Measurements from ENCODE around the gene PRC1.

Gene PRC1

DNA sequence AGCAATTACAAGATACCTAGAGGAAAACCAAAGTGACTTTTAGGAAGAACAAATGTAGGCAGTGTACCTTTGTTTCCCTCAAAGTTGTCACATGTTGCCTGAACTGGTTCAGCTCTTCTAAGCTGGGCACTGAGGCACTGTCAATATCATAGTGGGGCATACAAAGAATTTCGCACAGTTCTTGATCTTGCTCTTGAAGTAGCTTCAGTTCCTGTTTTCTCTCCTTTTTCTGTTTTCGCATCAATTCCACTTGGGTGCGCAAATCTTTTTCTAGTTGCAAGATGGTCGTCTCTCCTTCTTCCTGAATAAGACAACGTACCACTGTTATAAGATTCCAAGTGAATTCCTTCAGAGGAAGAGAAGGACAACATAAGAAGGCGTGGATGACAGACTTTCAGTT, 12.7 kb downstream of the PRC1 start:
- no peak overlapping the region for H3K9ac ChIP-seq (ENCODE audit: low read length)
- H3K27me3 ChIP-seq (ENCODE audit: insufficient read depth, low read length, poor library complexity): no peaks in the 10 kb centered on the region
- no peak overlapping the region for H2BK15ac ChIP-seq (replicated peaks; ENCODE audit: low read depth)
- no peak overlapping the region for H3K23ac ChIP-seq (ENCODE audit: low read length)
- no peaks in the 10 kb centered on the region for H3K4me1 ChIP-seq (ENCODE audit: control insufficient read depth, low read depth, low read length)
- H2BK120ac ChIP-seq (ENCODE audit: low read depth, low read length): no peak overlapping the region
- no peak overlapping the region for H3K18ac ChIP-seq (ENCODE audit: low read length)
- no peak overlapping the region for H4K5ac ChIP-seq (ENCODE audit: low read length)
- H3K56ac ChIP-seq (ENCODE audit: low read length): no peak overlapping the region
- WGBS (ENCODE audit: extremely low coverage, insufficient coverage, low lambda C conversion rate): no CpG with 5 or more reads among the region's 6 CpGs
- H2BK5ac ChIP-seq (ENCODE audit: low read length): no peak overlapping the region
- H3K79me2 ChIP-seq (ENCODE audit: control insufficient read depth, insufficient read depth, low read length): peaks cover 20% of the 10 kb centered on the region
- H3K36me3 ChIP-seq (ENCODE audit: control insufficient read depth, insufficient read depth, low read length): peaks cover 26% of the 10 kb centered on the region
- peaks cover 10% of the 10 kb centered on the region for H3K79me1 ChIP-seq (ENCODE audit: low read length)
- H3K4me3 ChIP-seq (ENCODE audit: low read length): no peak overlapping the region
- no peak overlapping the region for H4K8ac ChIP-seq (ENCODE audit: low read depth, low read length)
- H3K4ac ChIP-seq (ENCODE audit: low read depth, low read length): no peak overlapping the region
- H3K27ac ChIP-seq (ENCODE audit: low read depth, low read length): no peak overlapping the region
- H2AK5ac ChIP-seq (ENCODE audit: low read length): no peak overlapping the region
- H3K4me2 ChIP-seq (ENCODE audit: low read length): no peak overlapping the region
- no peak for DNase-seq

DNA sequence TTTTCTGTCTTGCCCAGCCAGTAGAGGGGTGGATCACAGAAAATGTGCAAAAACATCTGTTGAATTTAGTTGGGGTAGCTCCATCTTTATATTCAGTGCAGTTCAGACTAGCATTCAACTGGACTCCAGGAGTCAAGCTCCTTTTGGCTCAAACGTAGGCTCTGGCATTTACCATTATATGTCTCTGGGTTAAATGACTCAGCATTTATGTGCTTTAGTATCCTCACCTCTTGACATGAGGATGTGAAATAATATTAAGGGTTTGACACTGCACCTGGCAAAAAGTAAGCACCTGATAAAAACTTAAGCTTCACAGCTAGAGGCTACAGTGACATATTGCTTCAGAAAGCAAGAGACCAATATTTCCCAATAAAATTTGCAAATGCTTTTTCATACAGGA, 14.8 kb downstream of the PRC1 start:
- no peak overlapping the region for H3K9ac ChIP-seq (ENCODE audit: low read length)
- H3K4me3 ChIP-seq (ENCODE audit: low read length): no peak overlapping the region
- DNase-seq: no peak
- H3K56ac ChIP-seq (ENCODE audit: low read length): no peak overlapping the region
- no peaks in the 10 kb centered on the region for H3K27me3 ChIP-seq (ENCODE audit: insufficient read depth, low read length, poor library complexity)
- H3K36me3 ChIP-seq (ENCODE audit: control insufficient read depth, insufficient read depth, low read length): peaks cover 29% of the 10 kb centered on the region
- H3K18ac ChIP-seq (ENCODE audit: low read length): no peak overlapping the region
- H3K4ac ChIP-seq (ENCODE audit: low read depth, low read length): no peak overlapping the region
- H3K4me2 ChIP-seq (ENCODE audit: low read length): no peak overlapping the region
- H3K4me1 ChIP-seq (ENCODE audit: control insufficient read depth, low read depth, low read length): no peaks in the 10 kb centered on the region
- peaks cover 5% of the 10 kb centered on the region for H3K79me2 ChIP-seq (ENCODE audit: control insufficient read depth, insufficient read depth, low read length)
- H3K79me1 ChIP-seq (ENCODE audit: low read length): peaks cover 7% of the 10 kb centered on the region
- H2BK15ac ChIP-seq (replicated peaks; ENCODE audit: low read depth): no peak overlapping the region
- H3K27ac ChIP-seq (ENCODE audit: low read depth, low read length): no peak overlapping the region
- no peak overlapping the region for H2BK120ac ChIP-seq (ENCODE audit: low read depth, low read length)
- no peak overlapping the region for H4K8ac ChIP-seq (ENCODE audit: low read depth, low read length)
- H3K23ac ChIP-seq (ENCODE audit: low read length): no peak overlapping the region
- no peak overlapping the region for H4K5ac ChIP-seq (ENCODE audit: low read length)
- WGBS (ENCODE audit: extremely low coverage, insufficient coverage, low lambda C conversion rate): no CpG with 5 or more reads among the region's 1 CpG
- H2AK5ac ChIP-seq (ENCODE audit: low read length): no peak overlapping the region
- no peak overlapping the region for H2BK5ac ChIP-seq (ENCODE audit: low read length)

GRCh38 chr15:90974216-90974615, 20.1 kb downstream of the PRC1 start:
- H3K4me3 ChIP-seq (ENCODE audit: low read length): no peak overlapping the region
- H3K23ac ChIP-seq (ENCODE audit: low read length): no peak overlapping the region
- no peak overlapping the region for H3K4me2 ChIP-seq (ENCODE audit: low read length)
- H3K4ac ChIP-seq (ENCODE audit: low read depth, low read length): no peak overlapping the region
- H2AK5ac ChIP-seq (ENCODE audit: low read length): no peak overlapping the region
- no peak overlapping the region for H2BK120ac ChIP-seq (ENCODE audit: low read depth, low read length)
- no peak overlapping the region for H3K9ac ChIP-seq (ENCODE audit: low read length)
- H3K79me2 ChIP-seq (ENCODE audit: control insufficient read depth, insufficient read depth, low read length): no peaks in the 10 kb centered on the region
- H2BK5ac ChIP-seq (ENCODE audit: low read length): no peak overlapping the region
- H3K79me1 ChIP-seq (ENCODE audit: low read length): no peaks in the 10 kb centered on the region
- H4K8ac ChIP-seq (ENCODE audit: low read depth, low read length): no peak overlapping the region
- peaks cover 26% of the 10 kb centered on the region for H3K36me3 ChIP-seq (ENCODE audit: control insufficient read depth, insufficient read depth, low read length)
- no peak overlapping the region for H2BK15ac ChIP-seq (replicated peaks; ENCODE audit: low read depth)
- DNase-seq: no peak
- H4K5ac ChIP-seq (ENCODE audit: low read length): no peak overlapping the region
- H3K18ac ChIP-seq (ENCODE audit: low read length): no peak overlapping the region
- no peak overlapping the region for H3K56ac ChIP-seq (ENCODE audit: low read length)
- no CpG with 5 or more reads among the region's 21 CpGs for WGBS (ENCODE audit: extremely low coverage, insufficient coverage, low lambda C conversion rate)
- no peak overlapping the region for H3K27ac ChIP-seq (ENCODE audit: low read depth, low read length)
- no peaks in the 10 kb centered on the region for H3K27me3 ChIP-seq (ENCODE audit: insufficient read depth, low read length, poor library complexity)
- no peaks in the 10 kb centered on the region for H3K4me1 ChIP-seq (ENCODE audit: control insufficient read depth, low read depth, low read length)

DNA sequence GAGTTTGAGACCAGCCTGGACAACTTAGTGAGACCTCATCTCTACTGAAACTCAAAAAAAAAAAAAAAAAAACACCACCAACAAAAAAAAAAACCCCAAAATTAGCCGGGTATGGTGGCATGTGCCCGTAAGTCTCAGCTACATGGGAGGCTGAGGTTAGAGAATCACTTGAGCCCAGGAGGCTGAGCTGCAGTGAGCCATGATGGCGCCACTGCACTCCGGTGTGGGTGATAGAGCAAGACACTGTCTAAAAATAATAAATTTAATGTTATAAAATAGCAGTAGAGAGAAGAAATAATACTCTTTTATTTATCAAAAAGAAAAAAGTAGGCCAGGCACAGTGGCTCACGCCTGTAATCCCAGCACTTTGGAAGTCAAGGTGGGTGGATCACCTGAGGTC, 22.2 kb downstream of the PRC1 start:
- Histone ChIP-seq H4K8ac (ENCODE audit: low read depth, low read length) (no peak overlapping the region), H3K27ac (ENCODE audit: low read depth, low read length) (no peak overlapping the region), H3K18ac (ENCODE audit: low read length) (no peak overlapping the region), H3K56ac (ENCODE audit: low read length) (no peak overlapping the region), H3K79me2 (ENCODE audit: control insufficient read depth, insufficient read depth, low read length) (no peaks in the 10 kb centered on the region), H3K79me1 (ENCODE audit: low read length) (no peaks in the 10 kb centered on the region), H2AK5ac (ENCODE audit: low read length) (no peak overlapping the region), H3K4ac (ENCODE audit: low read depth, low read length) (no peak overlapping the region), H3K36me3 (ENCODE audit: control insufficient read depth, insufficient read depth, low read length) (peaks cover 30% of the 10 kb centered on the region), H2BK15ac (replicated peaks; ENCODE audit: low read depth) (no peak overlapping the region), H3K4me1 (ENCODE audit: control insufficient read depth, low read depth, low read length) (no peaks in the 10 kb centered on the region), H3K4me3 (ENCODE audit: low read length) (no peak overlapping the region), H3K27me3 (ENCODE audit: insufficient read depth, low read length, poor library complexity) (no peaks in the 10 kb centered on the region), H3K9ac (ENCODE audit: low read length) (no peak overlapping the region), H3K23ac (ENCODE audit: low read length) (no peak overlapping the region), H2BK5ac (ENCODE audit: low read length) (no peak overlapping the region), H3K4me2 (ENCODE audit: low read length) (no peak overlapping the region), H4K5ac (ENCODE audit: low read length) (no peak overlapping the region), H2BK120ac (ENCODE audit: low read depth, low read length) (no peak overlapping the region)
- DNase-seq: no peak
- no CpG with 5 or more reads among the region's 5 CpGs for WGBS (ENCODE audit: extremely low coverage, insufficient coverage, low lambda C conversion rate)

- Histone ChIP-seq H2BK120ac (ENCODE audit: low read depth, low read length) (no peak overlapping the region), H3K36me3 (ENCODE audit: control insufficient read depth, insufficient read depth, low read length) (peaks cover 33% of the 10 kb centered on the region)
Observed at GRCh38 chr15:90970274-90970673, 24.1 kb downstream of the PRC1 start.

GRCh38 chr15:90968434-90968833, 25.9 kb downstream of the PRC1 start:
- Histone ChIP-seq H3K36me3 (ENCODE audit: control insufficient read depth, insufficient read depth, low read length) (peaks cover 32% of the 10 kb centered on the region), H3K18ac (ENCODE audit: low read length) (no peak overlapping the region), H3K79me1 (ENCODE audit: low read length) (no peaks in the 10 kb centered on the region), H3K4me1 (ENCODE audit: control insufficient read depth, low read depth, low read length) (no peaks in the 10 kb centered on the region), H2AK5ac (ENCODE audit: low read length) (no peak overlapping the region), H3K56ac (ENCODE audit: low read length) (no peak overlapping the region), H3K23ac (ENCODE audit: low read length) (no peak overlapping the region), H4K8ac (ENCODE audit: low read depth, low read length) (no peak overlapping the region), H3K4me2 (ENCODE audit: low read length) (no peak overlapping the region), H3K9ac (ENCODE audit: low read length) (no peak overlapping the region), H4K5ac (ENCODE audit: low read length) (no peak overlapping the region), H3K4ac (ENCODE audit: low read depth, low read length) (no peak overlapping the region), H3K4me3 (ENCODE audit: low read length) (no peak overlapping the region), H2BK5ac (ENCODE audit: low read length) (no peak overlapping the region), H3K27ac (ENCODE audit: low read depth, low read length) (no peak overlapping the region), H2BK15ac (replicated peaks; ENCODE audit: low read depth) (no peak overlapping the region), H3K27me3 (ENCODE audit: insufficient read depth, low read length, poor library complexity) (no peaks in the 10 kb centered on the region), H3K79me2 (ENCODE audit: control insufficient read depth, insufficient read depth, low read length) (no peaks in the 10 kb centered on the region), H2BK120ac (ENCODE audit: low read depth, low read length) (no peak overlapping the region)
- no peak for DNase-seq
- no CpG with 5 or more reads among the region's 1 CpG for WGBS (ENCODE audit: extremely low coverage, insufficient coverage, low lambda C conversion rate)

More at GRCh38 chr15:90970274-90970673, 24.1 kb downstream of the PRC1 start:
- no peaks in the 10 kb centered on the region for H3K27me3 ChIP-seq (ENCODE audit: insufficient read depth, low read length, poor library complexity)
- no peak overlapping the region for H3K4me2 ChIP-seq (ENCODE audit: low read length)
- H4K8ac ChIP-seq (ENCODE audit: low read depth, low read length): no peak overlapping the region
- no peak overlapping the region for H3K4ac ChIP-seq (ENCODE audit: low read depth, low read length)
- H2BK15ac ChIP-seq (replicated peaks; ENCODE audit: low read depth): no peak overlapping the region
- no peak overlapping the region for H2AK5ac ChIP-seq (ENCODE audit: low read length)
- H3K18ac ChIP-seq (ENCODE audit: low read length): no peak overlapping the region
- H3K79me2 ChIP-seq (ENCODE audit: control insufficient read depth, insufficient read depth, low read length): no peaks in the 10 kb centered on the region
- no peak overlapping the region for H4K5ac ChIP-seq (ENCODE audit: low read length)
- no peak overlapping the region for H3K56ac ChIP-seq (ENCODE audit: low read length)
- H3K79me1 ChIP-seq (ENCODE audit: low read length): no peaks in the 10 kb centered on the region
- no peak overlapping the region for H3K23ac ChIP-seq (ENCODE audit: low read length)
- H2BK5ac ChIP-seq (ENCODE audit: low read length): no peak overlapping the region
- no peak overlapping the region for H3K4me3 ChIP-seq (ENCODE audit: low read length)
- no peaks in the 10 kb centered on the region for H3K4me1 ChIP-seq (ENCODE audit: control insufficient read depth, low read depth, low read length)
- WGBS (ENCODE audit: extremely low coverage, insufficient coverage, low lambda C conversion rate): no CpG with 5 or more reads among the region's 7 CpGs
- no peak overlapping the region for H3K9ac ChIP-seq (ENCODE audit: low read length)
- no peak overlapping the region for H3K27ac ChIP-seq (ENCODE audit: low read depth, low read length)
- DNase-seq: no peak

Data from mesendoderm (in vitro differentiated cells).